DND-41 (cell line): ENCODE results near the gene RNF25.

Source experiments
- ATAC-seq: fragments of 200-7000 bp; cut with Tn5 transposase; 3 replicates; pipeline ENCODE4 v1.9.1; 2021; ENCODE audit warnings: low read depth; ENCODE audit not compliant: insufficient read depth
- DNase-seq: peaks from one replicate; pipeline ENCODE4 v3.0.0-alpha.2; 2020
- H2AFZ ChIP-seq: 2 replicates; pipeline ENCODE4 v1.6.0; 2012; ENCODE audit warnings: low read depth, low read length
- H3K27ac ChIP-seq: 2 replicates; pipeline ENCODE4 v1.5.1; 2012; ENCODE audit warnings: low read length, inconsistent platforms
- H3K27me3 ChIP-seq: fragments of 200-600 bp; sonication (generic); 2 replicates; pipeline ENCODE4 v1.6.0; 2012; ENCODE audit warnings: low read length, mild to moderate bottlenecking, inconsistent platforms; ENCODE audit not compliant: insufficient read depth, poor library complexity
- H3K36me3 ChIP-seq: 2 replicates; pipeline ENCODE4 v1.5.1; 2012; ENCODE audit warnings: low read length, inconsistent platforms; ENCODE audit not compliant: insufficient read depth
- H3K4me1 ChIP-seq: 2 replicates; pipeline ENCODE4 v1.5.1; 2012; ENCODE audit warnings: mild to moderate bottlenecking, low read length; ENCODE audit not compliant: insufficient read depth
- H3K4me2 ChIP-seq: 2 replicates; pipeline ENCODE4 v1.6.0; 2012; ENCODE audit warnings: mild to moderate bottlenecking, moderate library complexity, low read length, inconsistent platforms; ENCODE audit not compliant: insufficient read depth
- H3K4me3 ChIP-seq, 2 experiments: fragments of 200-600 bp in 1 of 2; shearing (Covaris generic) in 1 of 2; 2 replicates each; pipeline ENCODE4 v1.5.1; 2012 to 2016; ENCODE audit warnings: inconsistent platforms in 2 of 2, low read length in 2 of 2, mild to moderate bottlenecking in 2 of 2, low read depth in 1 of 2, moderate library complexity in 1 of 2
- H3K79me2 ChIP-seq: 2 replicates; pipeline ENCODE4 v1.6.0; 2012; ENCODE audit warnings: low read length, inconsistent platforms; ENCODE audit not compliant: insufficient read depth
- H3K9ac ChIP-seq: 2 replicates; pipeline ENCODE4 v1.6.0; 2012; ENCODE audit warnings: low read depth, mild to moderate bottlenecking, inconsistent platforms, low read length, moderate library complexity
- H3K9me3 ChIP-seq: 2 replicates; pipeline ENCODE4 v1.5.1; 2012; ENCODE audit warnings: low read length, moderate library complexity, mild to moderate bottlenecking, inconsistent platforms; ENCODE audit not compliant: insufficient read depth, severe bottlenecking
- H4K20me1 ChIP-seq: 2 replicates; pipeline ENCODE4 v1.6.0; 2012; ENCODE audit warnings: low read length; ENCODE audit not compliant: insufficient read depth
- EZH2 ChIP-seq: IDR thresholded peaks from 3 replicates; pipeline ENCODE4 v1.6.1; 2012; ENCODE audit warnings: borderline replicate concordance, low read depth, mild to moderate bottlenecking, moderate library complexity, low read length, inconsistent platforms; ENCODE audit not compliant: severe bottlenecking
- TF ChIP-seq, protein P1 (sequence below): IDR thresholded peaks from 2 replicates; pipeline ENCODE4 v1.5.1; 2012; ENCODE audit warnings: borderline replicate concordance, low read length, moderate library complexity, mild to moderate bottlenecking; ENCODE audit not compliant: poor library complexity, severe bottlenecking; ENCODE audit errors: extremely low read depth

The RNF25 gene

DNA sequence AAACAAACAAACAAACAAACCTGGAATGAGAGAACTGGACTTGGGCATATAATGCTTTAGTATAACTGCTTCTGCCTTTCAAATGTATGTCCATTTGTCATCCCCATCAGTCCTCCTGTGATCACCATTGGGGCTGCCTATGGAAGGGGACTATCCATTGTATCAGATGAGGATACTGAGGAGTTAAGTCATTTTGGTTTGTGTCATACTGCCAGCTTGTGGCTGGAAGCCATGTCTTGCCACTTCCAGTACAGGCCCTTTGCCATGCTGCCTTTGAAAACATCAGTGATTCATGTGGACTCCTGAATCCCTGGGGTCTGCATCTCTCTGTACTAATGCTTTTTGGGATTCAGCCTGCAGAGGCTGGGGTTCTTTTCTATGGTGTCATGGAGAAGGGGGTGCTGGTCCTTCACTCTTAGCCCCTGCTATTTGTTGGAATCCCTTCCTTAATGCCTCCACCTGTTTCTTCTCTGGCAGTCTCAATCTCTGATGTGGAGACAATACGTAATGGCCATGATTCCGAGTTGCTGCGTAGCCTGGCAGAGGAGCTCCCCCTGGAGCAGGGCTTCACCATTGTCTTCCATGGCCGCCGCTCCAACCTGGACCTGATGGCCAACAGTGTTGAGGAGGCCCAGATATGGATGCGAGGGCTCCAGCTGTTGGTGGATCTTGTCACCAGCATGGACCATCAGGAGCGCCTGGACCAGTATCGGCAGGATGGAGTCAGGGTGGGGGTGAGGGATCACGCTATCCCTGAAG lies 53.5 kb downstream of the RNF25 start:
- H3K27me3 ChIP-seq: no peaks in the 10 kb centered on the region
- no peaks in the 10 kb centered on the region for H3K4me1 ChIP-seq
- H3K4me2 ChIP-seq: no peak overlapping the region
- no peaks in the 10 kb centered on the region for H3K36me3 ChIP-seq
- no peaks in the 10 kb centered on the region for H3K9me3 ChIP-seq
- no peak overlapping the region for H3K9ac ChIP-seq
- TF ChIP-seq, protein P1, sequence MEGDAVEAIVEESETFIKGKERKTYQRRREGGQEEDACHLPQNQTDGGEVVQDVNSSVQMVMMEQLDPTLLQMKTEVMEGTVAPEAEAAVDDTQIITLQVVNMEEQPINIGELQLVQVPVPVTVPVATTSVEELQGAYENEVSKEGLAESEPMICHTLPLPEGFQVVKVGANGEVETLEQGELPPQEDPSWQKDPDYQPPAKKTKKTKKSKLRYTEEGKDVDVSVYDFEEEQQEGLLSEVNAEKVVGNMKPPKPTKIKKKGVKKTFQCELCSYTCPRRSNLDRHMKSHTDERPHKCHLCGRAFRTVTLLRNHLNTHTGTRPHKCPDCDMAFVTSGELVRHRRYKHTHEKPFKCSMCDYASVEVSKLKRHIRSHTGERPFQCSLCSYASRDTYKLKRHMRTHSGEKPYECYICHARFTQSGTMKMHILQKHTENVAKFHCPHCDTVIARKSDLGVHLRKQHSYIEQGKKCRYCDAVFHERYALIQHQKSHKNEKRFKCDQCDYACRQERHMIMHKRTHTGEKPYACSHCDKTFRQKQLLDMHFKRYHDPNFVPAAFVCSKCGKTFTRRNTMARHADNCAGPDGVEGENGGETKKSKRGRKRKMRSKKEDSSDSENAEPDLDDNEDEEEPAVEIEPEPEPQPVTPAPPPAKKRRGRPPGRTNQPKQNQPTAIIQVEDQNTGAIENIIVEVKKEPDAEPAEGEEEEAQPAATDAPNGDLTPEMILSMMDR: peak; percentile 37
- TF ChIP-seq EZH2: no peak
- no peak overlapping the region for H3K4me3 ChIP-seq
- no peak overlapping the region for H3K27ac ChIP-seq
- ATAC-seq (no peak), DNase-seq (no peak)
- H2AFZ ChIP-seq: no peak overlapping the region
- H3K79me2 ChIP-seq: no peaks in the 10 kb centered on the region
- H4K20me1 ChIP-seq: no peaks in the 10 kb centered on the region

DNA sequence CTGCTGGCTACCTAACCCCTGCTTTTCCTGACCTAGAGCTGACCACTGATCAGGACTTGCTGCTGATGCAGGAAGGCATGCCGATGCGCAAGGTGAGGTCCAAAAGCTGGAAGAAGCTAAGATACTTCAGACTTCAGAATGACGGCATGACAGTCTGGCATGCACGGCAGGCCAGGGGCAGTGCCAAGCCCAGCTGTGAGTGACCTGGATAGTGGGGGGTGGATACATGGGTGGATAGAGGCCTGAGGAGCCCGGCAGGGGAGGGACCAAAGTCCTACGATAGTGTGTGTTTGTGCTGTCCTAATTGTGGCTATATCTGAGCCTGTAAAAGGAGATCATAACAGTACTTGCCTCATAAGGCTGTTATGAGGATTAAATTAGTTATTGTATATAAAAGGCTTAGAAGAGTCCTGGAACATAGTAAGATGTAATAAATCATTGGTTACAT lies 55.9 kb downstream of the RNF25 start:
- DNase-seq (no peak), ATAC-seq (no peak)
- no peak overlapping the region for H3K9ac ChIP-seq
- TF ChIP-seq, protein P1: no peak
- TF ChIP-seq EZH2: no peak
- H3K4me1 ChIP-seq: no peaks in the 10 kb centered on the region
- H3K4me3 ChIP-seq: no peak overlapping the region
- H3K79me2 ChIP-seq: no peaks in the 10 kb centered on the region
- no peaks in the 10 kb centered on the region for H3K27me3 ChIP-seq
- no peaks in the 10 kb centered on the region for H3K36me3 ChIP-seq
- no peaks in the 10 kb centered on the region for H3K9me3 ChIP-seq
- no peak overlapping the region for H2AFZ ChIP-seq
- no peaks in the 10 kb centered on the region for H4K20me1 ChIP-seq
- no peak overlapping the region for H3K27ac ChIP-seq
- no peak overlapping the region for H3K4me2 ChIP-seq
